Thoracic aorta (tissue), 2 donors: ENCODE measurements around the gene WNK2. TPM values are rescaled to one million over a fixed set of nuclear protein-coding genes. Genes with fewer than 3 reads are reported as not detected.

Experiments used
- ATAC-seq: fragments of 150-250 bp; one replicate; pipeline ENCODE4 v1.8.0; 2017; ENCODE audit warnings: low read depth; ENCODE audit not compliant: insufficient number of reproducible peaks, low FRiP score
- DNase-seq: peaks from one replicate; pipeline ENCODE4 v3.0.0-alpha.2; 2020; ENCODE audit warnings: low spot score
- H3K27ac ChIP-seq, 2 donors: fragments of 200-600 bp; sonication (generic); 1 replicate in 1 of 2; 2 replicates in 1 of 2; pipeline ENCODE4 v1.5.1; 2016; ENCODE audit warnings: mild to moderate bottlenecking in 2 of 2, moderate library complexity in 2 of 2
- H3K27me3 ChIP-seq: fragments of 200-600 bp; sonication (generic); replicated peaks from 2 replicates; pipeline ENCODE4 v1.6.0; 2016; ENCODE audit warnings: mild to moderate bottlenecking; ENCODE audit not compliant: insufficient read depth
- H3K36me3 ChIP-seq: fragments of 200-600 bp; sonication (generic); one replicate; pipeline ENCODE4 v1.5.1; 2016
- H3K4me1 ChIP-seq, 2 donors: fragments of 200-600 bp; sonication (generic); 1 replicate in 1 of 2; 2 replicates in 1 of 2; pipeline versions ENCODE4 v1.5.1 to v1.6.0; 2016; ENCODE audit warnings: low read depth in 2 of 2, mild to moderate bottlenecking in 1 of 2; ENCODE audit not compliant: control insufficient read depth in 1 of 2
- H3K4me3 ChIP-seq: fragments of 200-600 bp; sonication (generic); 2 replicates; pipeline ENCODE4 v1.5.1; 2016; ENCODE audit warnings: mild to moderate bottlenecking
- H3K9me3 ChIP-seq: fragments of 200-600 bp; sonication (generic); 2 replicates; pipeline ENCODE4 v1.5.1; 2016
- total RNA-seq, 2 donors: library from RNA; depleted of rRNA; stranded (reverse); fragments of >200 nt; gene quantifications; one replicate each; pipeline versions ENCODE4 v1.1.0 to v1.2.3, GENCODE V29; 2016
- TF ChIP-seq, protein P1 (sequence below): fragments of 200-600 bp; sonication (generic); IDR thresholded peaks from one replicate; pipeline ENCODE4 v1.5.1; 2019; ENCODE audit warnings: antibody characterized with exemption

WNK2 gene
- total RNA-seq, 2 donors from 2014 or later: 0.95 to 4.7 TPM

- Histone ChIP-seq H3K4me3 (no peak overlapping the region), H3K27ac (no peak overlapping the region), H3K36me3 (no peaks in the 10 kb centered on the region), H3K9me3 (no peaks in the 10 kb centered on the region), H3K4me1 (no peaks in the 10 kb centered on the region), H3K27me3 (no peaks in the 10 kb centered on the region)
- TF ChIP-seq, protein P1, sequence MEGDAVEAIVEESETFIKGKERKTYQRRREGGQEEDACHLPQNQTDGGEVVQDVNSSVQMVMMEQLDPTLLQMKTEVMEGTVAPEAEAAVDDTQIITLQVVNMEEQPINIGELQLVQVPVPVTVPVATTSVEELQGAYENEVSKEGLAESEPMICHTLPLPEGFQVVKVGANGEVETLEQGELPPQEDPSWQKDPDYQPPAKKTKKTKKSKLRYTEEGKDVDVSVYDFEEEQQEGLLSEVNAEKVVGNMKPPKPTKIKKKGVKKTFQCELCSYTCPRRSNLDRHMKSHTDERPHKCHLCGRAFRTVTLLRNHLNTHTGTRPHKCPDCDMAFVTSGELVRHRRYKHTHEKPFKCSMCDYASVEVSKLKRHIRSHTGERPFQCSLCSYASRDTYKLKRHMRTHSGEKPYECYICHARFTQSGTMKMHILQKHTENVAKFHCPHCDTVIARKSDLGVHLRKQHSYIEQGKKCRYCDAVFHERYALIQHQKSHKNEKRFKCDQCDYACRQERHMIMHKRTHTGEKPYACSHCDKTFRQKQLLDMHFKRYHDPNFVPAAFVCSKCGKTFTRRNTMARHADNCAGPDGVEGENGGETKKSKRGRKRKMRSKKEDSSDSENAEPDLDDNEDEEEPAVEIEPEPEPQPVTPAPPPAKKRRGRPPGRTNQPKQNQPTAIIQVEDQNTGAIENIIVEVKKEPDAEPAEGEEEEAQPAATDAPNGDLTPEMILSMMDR: no peak
- ATAC-seq: no peak
- no peak for DNase-seq
Measured at GRCh38 chr9:93198838-93199625, 15.1 kb downstream of the WNK2 start.

- ATAC-seq (no peak), DNase-seq (no peak)
- H3K36me3 ChIP-seq: no peaks in the 10 kb centered on the region
- no peaks in the 10 kb centered on the region for H3K27me3 ChIP-seq
- H3K27ac ChIP-seq: no peak overlapping the region
- H3K4me3 ChIP-seq: no peak overlapping the region
- no peaks in the 10 kb centered on the region for H3K9me3 ChIP-seq
- TF ChIP-seq, protein P1: no peak
- H3K4me1 ChIP-seq: peaks cover 4 to 5% of the 10 kb centered on the region in 2 donors
Measured at GRCh38 chr9:93200449-93200742, 16.5 kb downstream of the WNK2 start.

GRCh38 chr9:93200989-93201334 is 17.0 kb downstream of the WNK2 start:
- ATAC-seq: no peak
- no peaks in the 10 kb centered on the region for H3K9me3 ChIP-seq
- H3K27ac ChIP-seq: no peak overlapping the region
- no peaks in the 10 kb centered on the region for H3K27me3 ChIP-seq
- H3K4me3 ChIP-seq: no peak overlapping the region
- no peaks in the 10 kb centered on the region for H3K36me3 ChIP-seq
- TF ChIP-seq, protein P1: no peak
- H3K4me1 ChIP-seq: peaks cover 7 to 10% of the 10 kb centered on the region in 2 donors
- no peak for DNase-seq

- Histone ChIP-seq H3K27ac (no peak overlapping the region), H3K9me3 (no peaks in the 10 kb centered on the region), H3K4me3 (no peak overlapping the region), H3K4me1 (peaks cover 19 to 31% of the 10 kb centered on the region in 2 donors), H3K36me3 (no peaks in the 10 kb centered on the region), H3K27me3 (no peaks in the 10 kb centered on the region)
- ATAC-seq (no peak), DNase-seq (no peak)
- TF ChIP-seq, protein P1: no peak
Measured at GRCh38 chr9:93203026-93203717, 19.2 kb downstream of the WNK2 start.

DNA sequence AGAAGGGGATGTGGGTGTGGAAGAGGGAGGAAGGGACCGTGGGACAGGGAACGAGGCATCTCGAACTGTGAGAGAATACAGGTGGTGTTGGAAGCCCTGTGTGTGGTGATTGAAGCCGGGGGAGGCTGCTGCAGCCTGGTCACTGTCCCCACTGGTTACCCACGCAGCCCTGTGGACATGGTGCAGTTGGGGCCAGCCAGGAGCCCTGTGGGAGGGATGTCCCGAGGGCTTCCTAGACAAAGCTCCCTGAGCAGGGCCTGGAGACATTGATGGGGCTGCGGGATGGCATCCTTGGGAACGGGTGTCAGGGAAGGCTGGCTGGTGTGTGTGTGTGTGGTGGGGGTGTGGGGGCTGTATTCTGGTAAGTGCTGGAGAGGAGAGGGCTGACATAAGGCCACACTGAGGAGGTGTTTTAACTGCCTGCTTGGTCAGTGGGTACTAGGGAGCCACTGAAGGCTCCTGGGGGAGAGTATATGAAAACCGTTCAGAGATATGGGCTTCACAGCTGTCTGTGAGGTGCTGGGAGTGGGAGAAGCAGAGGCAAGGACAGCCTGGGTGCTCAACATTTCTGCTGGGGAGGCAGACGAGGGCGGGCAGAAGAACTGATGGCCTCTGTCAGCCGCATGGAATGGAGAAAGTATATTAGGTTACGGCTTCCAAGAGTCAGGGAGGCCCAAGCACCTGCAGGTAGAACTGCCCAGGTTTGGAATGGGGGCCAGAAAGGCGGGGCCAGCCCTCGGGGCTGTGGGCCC is 20.0 kb downstream of the WNK2 start:
- Histone ChIP-seq H3K9me3 (no peaks in the 10 kb centered on the region), H3K4me3 (no peak overlapping the region), H3K27me3 (no peaks in the 10 kb centered on the region), H3K27ac (no peak overlapping the region), H3K36me3 (no peaks in the 10 kb centered on the region), H3K4me1 (peaks cover 19 to 34% of the 10 kb centered on the region in 2 donors)
- DNase-seq (no peak), ATAC-seq (no peak)
- TF ChIP-seq, protein P1: no peak
